Activated CD8-positive, alpha-beta memory T cell treated with anti-CD3 and anti-CD28 coated beads, Interleukin-2, amount 10 ng/mL, durations not matched to agents 7 days and 5 days (primary cell): Measurements from ENCODE around the gene PRR33. TPM values are rescaled to one million over a fixed set of nuclear protein-coding genes. Genes with fewer than 3 reads are reported as not detected.

Experiments
- ATAC-seq: fragments of 150-1000 bp; cut with Tn5 transposase; one replicate; pipeline ENCODE4 v1.10.0; 2021; ENCODE audit warnings: moderate library complexity
- CTCF ChIA-PET: fragments of 350-600 bp; sonication (Branson Sonifier 250); formaldehyde crosslinking; loops from one replicate; lab custom pipeline; 2021; ENCODE audit warnings: antibody characterized with exemption; lab: Charles Lee
- DNase-seq: peaks from one replicate; pipeline ENCODE4 v3.0.0-alpha.2; 2020
- H3K27ac Mint-ChIP-seq: one replicate; pipeline ENCODE4 v1.8.0; 2021; ENCODE audit warnings: mild to moderate bottlenecking, mixed read lengths
- H3K27me3 Mint-ChIP-seq: one replicate; pipeline ENCODE4 v1.8.0; 2021; ENCODE audit warnings: mixed read lengths
- H3K36me3 Mint-ChIP-seq: one replicate; pipeline ENCODE4 v1.8.0; 2021; ENCODE audit warnings: mild to moderate bottlenecking, mixed read lengths
- H3K4me1 Mint-ChIP-seq: one replicate; pipeline ENCODE4 v1.8.0; 2021; ENCODE audit warnings: mixed read lengths
- H3K4me3 Mint-ChIP-seq: one replicate; pipeline ENCODE4 v1.8.0; 2021; ENCODE audit warnings: mild to moderate bottlenecking, moderate library complexity, mixed read lengths
- H3K9me3 Mint-ChIP-seq: one replicate; pipeline ENCODE4 v1.8.0; 2022; ENCODE audit warnings: low read depth, mixed read lengths
- total RNA-seq, 2 experiments: library from RNA; stranded (reverse); gene quantifications; one replicate each; pipeline ENCODE4 v1.2.3, GENCODE V29; 2021

The PRR33 gene
- total RNA-seq, 2 experiments from 2014 or later, result not detected

DNA sequence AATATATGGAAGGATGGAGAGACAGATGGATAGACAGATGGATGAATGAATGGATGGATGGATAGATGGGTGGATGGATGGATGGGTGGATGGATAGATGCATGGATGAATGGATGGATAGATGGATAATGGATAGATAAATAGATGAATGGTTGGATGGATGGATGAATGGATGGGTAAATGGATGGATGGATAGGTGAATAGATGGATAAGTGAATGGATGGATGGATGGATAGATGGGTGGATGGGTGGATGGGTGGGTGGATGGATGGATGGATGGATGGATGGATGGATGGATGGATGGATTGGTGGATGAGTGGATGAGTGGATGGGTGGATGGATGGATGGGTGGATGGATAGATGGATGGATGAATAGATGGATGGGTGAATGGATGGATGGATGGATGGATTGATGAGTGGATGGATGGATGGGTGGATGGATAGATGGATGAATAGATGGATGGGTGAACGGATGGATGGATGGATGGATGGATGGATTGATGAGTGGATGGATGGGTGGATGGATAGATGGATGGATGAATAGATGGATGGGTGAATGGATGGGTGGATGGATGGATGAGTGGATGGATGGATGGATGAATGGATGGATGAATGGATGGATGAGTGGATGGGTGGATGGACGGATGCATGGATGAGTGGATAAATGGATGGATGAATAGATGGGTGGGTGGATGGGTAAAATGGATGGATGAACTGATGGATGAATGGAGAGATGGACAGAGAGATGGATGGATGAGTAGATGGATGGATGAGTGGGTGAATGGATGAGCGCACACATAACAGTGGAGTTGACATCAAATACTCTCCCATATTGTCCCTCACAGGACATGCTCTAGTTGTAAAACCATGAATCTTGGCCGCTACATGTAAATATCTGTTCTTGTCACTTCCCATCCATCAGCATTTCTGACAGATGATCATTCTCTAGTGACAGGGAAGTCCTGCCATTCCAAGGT is 30.0 kb downstream of the PRR33 start:
- ATAC-seq (no peak), DNase-seq (no peak)
- Mint-ChIP-seq H3K9me3 (no peaks in the 10 kb centered on the region), H3K4me1 (peaks cover 4% of the 10 kb centered on the region), H3K27me3 (no peaks in the 10 kb centered on the region), H3K36me3 (peaks cover 9% of the 10 kb centered on the region), H3K4me3 (no peak overlapping the region), H3K27ac (no peak overlapping the region)
- CTCF ChIA-PET, result interaction anchor here (1.0 to 1.2 kb wide), 2 partner anchors 21 to 168 kb away, joined by 3 to 7 read pairs; no protein-coding TSS in a partner anchor

DNA sequence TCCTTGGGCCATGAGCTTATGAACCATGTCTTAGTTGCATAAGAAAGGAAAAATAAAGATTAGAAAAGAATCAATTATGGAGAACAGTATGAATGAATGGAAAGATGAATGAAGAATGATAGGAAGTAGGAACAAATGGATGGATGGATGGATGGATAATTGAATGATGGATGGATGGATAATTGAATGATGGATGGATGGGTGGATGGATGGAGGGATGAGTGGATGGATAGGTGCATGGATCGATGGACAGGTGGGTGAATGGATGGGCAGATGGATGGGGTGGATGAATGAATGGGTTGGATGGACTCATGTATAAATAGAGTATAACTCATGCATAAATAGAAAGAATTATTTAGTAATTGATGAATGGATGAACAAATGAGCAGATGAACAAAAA is 31.6 kb downstream of the PRR33 start:
- peaks cover 15% of the 10 kb centered on the region for H3K4me1 Mint-ChIP-seq
- no peak overlapping the region for H3K4me3 Mint-ChIP-seq
- DNase-seq, result no peak
- no peak for ATAC-seq
- H3K9me3 Mint-ChIP-seq, result no peaks in the 10 kb centered on the region
- H3K36me3 Mint-ChIP-seq, result peaks cover 6% of the 10 kb centered on the region
- CTCF ChIA-PET, result interaction anchor here (1.0 to 2.3 kb wide), 2 partner anchors 22 to 166 kb away, joined by 3 to 7 read pairs; no protein-coding TSS in a partner anchor
- no peaks in the 10 kb centered on the region for H3K27me3 Mint-ChIP-seq
- H3K27ac Mint-ChIP-seq, result no peak overlapping the region

DNA sequence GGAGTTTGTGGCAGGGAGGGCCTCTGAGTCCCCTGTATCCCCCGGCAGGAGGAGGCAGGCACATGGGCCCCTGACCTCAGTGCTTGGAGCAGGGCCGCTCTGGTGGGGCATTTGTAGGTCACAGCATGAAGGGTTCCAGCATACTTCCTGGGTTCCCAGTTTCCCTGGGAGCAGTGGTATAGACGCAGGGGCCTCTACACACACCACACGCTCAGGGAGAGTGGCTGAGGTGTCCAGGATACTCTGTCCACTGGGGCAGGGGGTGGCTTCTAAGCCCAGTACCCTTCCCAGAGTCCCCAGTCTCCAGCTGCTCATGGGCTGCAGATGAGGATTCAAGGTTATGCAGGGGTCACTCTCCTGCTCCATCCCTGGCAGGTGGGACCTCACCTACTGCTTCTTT is 32.7 kb downstream of the PRR33 start:
- DNase-seq (no peak), ATAC-seq (no peak)
- Mint-ChIP-seq H3K27me3 (no peaks in the 10 kb centered on the region), H3K4me3 (no peak overlapping the region), H3K4me1 (peaks cover 18% of the 10 kb centered on the region), H3K36me3 (peaks cover 10% of the 10 kb centered on the region), H3K27ac (no peak overlapping the region), H3K9me3 (no peaks in the 10 kb centered on the region)
- CTCF ChIA-PET, result interaction anchor here (2.3 kb wide), 1 partner anchor 23 kb away, joined by 7 read pairs; no protein-coding TSS in a partner anchor

DNA sequence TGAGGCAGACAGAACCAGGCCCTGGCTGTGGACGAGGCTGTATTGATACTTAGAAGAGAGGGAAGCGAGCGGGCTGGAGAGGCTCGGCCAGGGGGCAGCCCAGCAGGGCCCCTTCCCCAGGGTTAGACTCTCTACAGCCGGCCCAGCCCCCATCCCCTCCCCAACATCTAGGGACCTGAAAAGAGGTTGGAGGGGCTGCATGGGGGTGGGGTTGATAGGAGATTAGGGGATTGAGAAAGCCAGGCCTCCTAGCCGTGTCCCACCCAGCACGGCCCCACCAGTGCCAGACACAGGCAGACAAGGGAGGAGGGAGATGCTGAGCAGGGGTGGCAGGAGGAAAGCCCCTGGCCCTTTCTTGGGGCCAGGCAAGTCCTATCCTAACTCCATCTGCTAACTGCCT is 33.1 kb downstream of the PRR33 start:
- Mint-ChIP-seq H3K4me1 (peaks cover 18% of the 10 kb centered on the region), H3K27ac (no peak overlapping the region), H3K27me3 (no peaks in the 10 kb centered on the region), H3K9me3 (no peaks in the 10 kb centered on the region), H3K4me3 (no peak overlapping the region), H3K36me3 (peaks cover 14% of the 10 kb centered on the region)
- CTCF ChIA-PET, result interaction anchor here (1.1 to 2.3 kb wide), 2 partner anchors 24 to 142 kb away, joined by 3 to 7 read pairs; no protein-coding TSS in a partner anchor
- ATAC-seq (no peak), DNase-seq (no peak)

DNA sequence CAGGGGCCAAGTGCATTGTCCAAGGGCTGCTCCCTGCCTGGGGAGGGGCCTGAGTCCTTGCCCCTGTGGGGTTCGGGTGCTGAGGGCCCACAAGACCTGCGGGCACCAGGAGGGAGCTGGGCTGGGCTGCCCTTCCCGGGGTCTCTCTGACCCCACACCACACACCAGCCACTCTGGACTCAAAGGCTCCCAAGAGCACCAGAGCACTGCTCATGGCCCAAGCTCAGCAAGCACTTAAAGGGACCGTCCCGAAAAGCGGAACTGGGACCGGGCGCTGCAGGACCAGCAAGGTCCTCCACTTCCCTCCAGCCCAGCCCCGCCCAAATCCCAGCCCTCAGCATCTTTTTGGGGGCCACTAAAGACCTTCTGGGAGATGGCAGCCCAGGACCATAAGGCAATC is 33.5 kb downstream of the PRR33 start:
- Mint-ChIP-seq H3K36me3 (peaks cover 17% of the 10 kb centered on the region), H3K27ac (no peak overlapping the region), H3K27me3 (no peaks in the 10 kb centered on the region), H3K9me3 (no peaks in the 10 kb centered on the region), H3K4me1 (peaks cover 18% of the 10 kb centered on the region), H3K4me3 (no peak overlapping the region)
- no peak for DNase-seq
- CTCF ChIA-PET, result interaction anchor here (0.8 to 1.1 kb wide), 3 partner anchors 24 to 143 kb away, joined by 3 to 5 read pairs (median 4); no protein-coding TSS in a partner anchor
- no peak for ATAC-seq

DNA sequence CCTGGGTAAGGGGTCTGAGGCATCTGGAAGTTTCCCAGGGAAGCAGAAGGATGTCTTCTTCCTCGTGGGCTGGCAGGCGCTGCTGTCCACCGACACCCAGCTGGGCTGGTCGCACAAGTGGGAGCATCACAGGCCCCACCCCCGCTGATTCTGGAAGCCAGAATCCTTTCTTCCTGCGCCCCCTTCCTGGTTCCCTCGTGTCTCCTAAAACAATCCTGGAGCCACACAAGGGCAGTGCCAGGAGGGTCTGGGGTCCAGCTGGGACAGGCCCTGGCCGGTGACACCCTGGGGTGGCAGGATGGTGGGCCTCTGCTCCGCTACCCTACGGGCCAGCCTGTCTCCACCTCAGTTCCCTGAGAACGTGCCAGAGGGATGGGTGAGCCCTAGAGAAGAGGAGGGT is 34.6 kb downstream of the PRR33 start:
- ATAC-seq, result no peak
- no peak overlapping the region for H3K4me3 Mint-ChIP-seq
- CTCF ChIA-PET, result interaction anchor here (0.8 to 6.9 kb wide), 4 partner anchors 20 to 163 kb away, joined by 3 to 69 read pairs (median 4); no protein-coding TSS in a partner anchor

DNA sequence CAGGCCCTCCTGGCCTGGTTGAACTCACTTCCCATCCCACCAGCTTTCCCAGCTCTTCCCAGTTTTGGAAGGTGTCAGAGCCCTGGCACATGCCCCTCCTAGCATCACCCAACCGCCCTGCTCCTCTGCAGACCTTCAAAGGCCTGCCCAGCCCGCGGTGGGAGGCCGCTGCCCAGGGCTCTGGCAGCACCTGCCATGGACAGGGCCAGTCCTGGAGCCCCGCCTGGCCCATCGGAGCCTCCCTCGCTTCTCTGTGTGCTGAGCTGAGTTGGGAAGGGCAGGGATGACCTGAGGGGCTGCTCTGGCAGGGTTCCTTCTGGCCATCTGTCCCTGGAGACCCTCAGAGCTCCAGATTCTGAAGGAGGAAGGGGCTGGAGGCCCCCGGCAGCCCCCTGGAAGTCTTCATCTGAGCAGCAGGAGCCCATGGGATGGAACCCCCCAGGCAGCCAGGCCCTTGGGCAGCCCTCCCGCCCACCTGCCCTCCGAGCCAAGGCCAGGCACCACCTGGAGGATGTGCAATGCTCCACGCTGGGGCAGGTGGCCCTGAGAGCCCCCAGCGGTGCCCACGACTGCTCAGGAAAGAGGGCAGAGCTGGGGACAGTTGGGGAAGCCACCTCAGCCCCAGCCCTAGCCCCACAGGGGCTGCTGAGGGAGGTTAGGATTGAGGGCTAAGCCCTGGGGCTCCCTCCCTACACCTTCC is 35.2 kb downstream of the PRR33 start:
- Mint-ChIP-seq H3K27me3 (no peaks in the 10 kb centered on the region), H3K36me3 (peaks cover 19% of the 10 kb centered on the region), H3K4me1 (peaks cover 30% of the 10 kb centered on the region), H3K4me3 (no peak overlapping the region), H3K9me3 (no peaks in the 10 kb centered on the region), H3K27ac (peak overlapping the region; percentile 59)
- CTCF ChIA-PET, result interaction anchor here (1.4 to 6.9 kb wide), 3 partner anchors 26 to 162 kb away, joined by 5 to 69 read pairs (median 6); no protein-coding TSS in a partner anchor
- no peak for ATAC-seq
- no peak for DNase-seq

More for the DNA sequence above, 34.6 kb downstream of the PRR33 start:
- Mint-ChIP-seq H3K27ac (no peak overlapping the region), H3K27me3 (no peaks in the 10 kb centered on the region), H3K4me1 (peaks cover 24% of the 10 kb centered on the region), H3K9me3 (no peaks in the 10 kb centered on the region), H3K36me3 (peaks cover 19% of the 10 kb centered on the region)
- no peak for DNase-seq

DNA sequence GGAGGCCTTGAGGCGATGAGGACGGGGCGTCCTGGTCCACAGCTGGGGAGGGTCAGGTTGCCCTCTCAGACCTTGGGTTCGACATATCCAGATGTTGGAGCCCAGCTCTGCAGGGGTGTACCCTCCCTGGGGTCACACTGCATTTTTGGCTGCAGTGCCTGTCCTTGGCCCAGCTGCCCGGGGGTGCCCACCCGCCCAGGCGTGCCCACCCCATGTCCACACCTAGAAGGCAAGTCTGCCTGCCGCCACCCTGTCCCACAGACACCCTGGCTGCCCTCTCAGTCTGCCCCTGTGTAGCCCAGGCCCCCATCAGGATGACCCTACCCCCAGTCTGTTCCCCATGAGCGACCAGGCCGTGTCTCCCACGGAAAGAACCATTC is 35.8 kb downstream of the PRR33 start:
- no peaks in the 10 kb centered on the region for H3K9me3 Mint-ChIP-seq
- CTCF ChIA-PET, result interaction anchor here (1.4 to 6.9 kb wide), 2 partner anchors 26 to 92 kb away, joined by 6 to 69 read pairs; no protein-coding TSS in a partner anchor
- H3K4me1 Mint-ChIP-seq, result peaks cover 36% of the 10 kb centered on the region
- DNase-seq (no peak), ATAC-seq (no peak)
- no peaks in the 10 kb centered on the region for H3K27me3 Mint-ChIP-seq
- peaks cover 19% of the 10 kb centered on the region for H3K36me3 Mint-ChIP-seq
- peak overlapping the region; percentile 59 for H3K27ac Mint-ChIP-seq
- no peak overlapping the region for H3K4me3 Mint-ChIP-seq

DNA sequence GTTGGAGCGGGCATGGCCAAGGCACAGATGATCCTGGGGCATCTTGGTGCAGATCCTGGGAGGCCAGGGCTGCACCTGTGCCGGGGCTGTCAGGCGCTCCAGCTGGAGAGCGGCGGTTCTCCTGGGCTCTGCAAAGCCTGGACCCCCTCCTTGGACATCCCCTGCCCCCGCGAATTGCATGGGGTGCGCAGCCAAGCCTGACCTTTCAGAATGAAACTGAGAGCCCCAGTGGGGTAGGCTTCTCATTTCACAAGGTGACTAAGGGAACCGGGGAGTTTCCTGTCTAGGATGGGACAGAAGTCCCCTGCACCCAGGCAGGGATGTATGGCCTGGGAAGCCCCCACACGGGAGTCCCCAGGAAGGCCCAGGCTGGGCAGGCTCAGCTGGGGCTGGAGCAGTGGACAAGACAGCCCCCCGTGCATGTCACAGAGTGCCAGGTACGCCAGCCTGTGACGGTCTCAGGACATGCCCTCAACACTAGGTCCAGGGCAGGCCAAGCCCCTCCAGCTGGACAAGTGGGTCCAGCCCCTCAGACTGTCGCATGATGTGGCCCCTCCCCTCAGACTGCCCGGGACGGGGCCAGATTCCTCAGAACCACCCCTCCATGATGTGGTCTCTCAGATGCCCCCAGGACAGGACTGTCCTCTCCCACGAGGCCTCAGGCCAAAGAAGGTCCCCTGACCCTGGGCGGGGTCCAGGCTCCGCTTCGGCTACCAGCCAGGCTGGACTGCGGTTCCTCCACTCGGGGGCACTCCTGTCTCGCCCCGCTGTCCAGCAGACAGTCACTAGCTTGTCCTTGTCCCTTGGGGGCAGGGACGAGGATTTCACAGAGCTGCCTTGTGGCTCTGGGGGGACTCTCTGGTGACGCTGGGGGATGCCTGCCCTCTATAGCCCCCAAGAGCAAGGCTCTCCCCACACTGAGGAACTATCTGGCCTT is 36.5 kb downstream of the PRR33 start:
- Mint-ChIP-seq H3K36me3 (peaks cover 19% of the 10 kb centered on the region), H3K4me3 (peak overlapping the region; percentile 99), H3K27me3 (no peaks in the 10 kb centered on the region), H3K27ac (peak overlapping the region; percentile 28), H3K4me1 (peaks cover 43% of the 10 kb centered on the region), H3K9me3 (no peaks in the 10 kb centered on the region)
- DNase-seq (peak; percentile 71), ATAC-seq (no peak)
- CTCF ChIA-PET, result interaction anchor here (1.3 to 6.9 kb wide), 8 partner anchors 24 to 296 kb away, joined by 3 to 69 read pairs (median 6); no protein-coding TSS in a partner anchor

DNA sequence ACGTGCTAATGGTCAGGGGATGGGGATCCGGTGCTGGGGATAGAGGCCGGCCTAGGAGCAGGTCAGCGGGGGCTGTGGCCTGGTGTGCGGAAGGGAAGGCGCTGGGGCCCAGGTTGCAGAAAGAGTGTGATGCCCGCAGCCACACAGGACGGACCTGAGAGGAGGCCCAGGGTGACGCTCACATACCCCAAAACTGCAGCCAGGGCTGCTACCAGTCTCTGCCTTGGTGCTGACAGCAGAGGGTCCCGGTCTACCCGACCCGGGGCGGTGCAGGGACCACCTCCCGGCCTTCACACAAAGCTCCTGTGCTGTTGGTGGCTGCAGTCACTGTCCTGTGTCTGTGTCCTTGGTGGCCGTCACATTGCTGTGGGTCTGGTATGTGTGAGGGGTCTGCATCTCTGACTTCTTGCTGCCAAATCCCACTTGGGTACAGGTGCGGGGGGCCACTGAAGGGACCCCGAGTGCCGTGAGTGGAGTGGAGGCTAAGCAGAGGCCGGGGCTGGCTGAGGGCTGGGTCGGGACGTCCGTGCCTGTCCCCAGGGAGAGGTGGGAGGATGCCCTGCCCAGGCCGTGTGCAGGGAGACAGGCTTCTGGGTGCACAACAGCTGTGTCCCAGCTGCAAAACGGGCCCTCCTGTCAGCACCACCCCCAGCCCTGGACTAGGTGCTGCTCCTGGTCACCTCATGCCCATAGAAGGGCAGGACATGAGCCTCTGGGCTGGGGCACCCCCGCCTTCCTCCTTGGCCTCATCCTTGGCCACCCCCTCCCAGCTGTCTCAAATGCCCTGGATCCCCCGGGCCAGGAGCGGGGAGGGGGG is 37.4 kb downstream of the PRR33 start:
- ATAC-seq, result no peak
- no peaks in the 10 kb centered on the region for H3K27me3 Mint-ChIP-seq
- H3K4me3 Mint-ChIP-seq, result peak overlapping the region; percentile 99
- DNase-seq, result no peak
- H3K27ac Mint-ChIP-seq, result peak overlapping the region; percentile 99
- no peaks in the 10 kb centered on the region for H3K9me3 Mint-ChIP-seq
- peaks cover 17% of the 10 kb centered on the region for H3K36me3 Mint-ChIP-seq
- peaks cover 51% of the 10 kb centered on the region for H3K4me1 Mint-ChIP-seq
- CTCF ChIA-PET, result interaction anchor here (1.2 to 6.9 kb wide), 11 partner anchors 19 to 297 kb away, joined by 3 to 69 read pairs (median 4); no protein-coding TSS in a partner anchor

DNA sequence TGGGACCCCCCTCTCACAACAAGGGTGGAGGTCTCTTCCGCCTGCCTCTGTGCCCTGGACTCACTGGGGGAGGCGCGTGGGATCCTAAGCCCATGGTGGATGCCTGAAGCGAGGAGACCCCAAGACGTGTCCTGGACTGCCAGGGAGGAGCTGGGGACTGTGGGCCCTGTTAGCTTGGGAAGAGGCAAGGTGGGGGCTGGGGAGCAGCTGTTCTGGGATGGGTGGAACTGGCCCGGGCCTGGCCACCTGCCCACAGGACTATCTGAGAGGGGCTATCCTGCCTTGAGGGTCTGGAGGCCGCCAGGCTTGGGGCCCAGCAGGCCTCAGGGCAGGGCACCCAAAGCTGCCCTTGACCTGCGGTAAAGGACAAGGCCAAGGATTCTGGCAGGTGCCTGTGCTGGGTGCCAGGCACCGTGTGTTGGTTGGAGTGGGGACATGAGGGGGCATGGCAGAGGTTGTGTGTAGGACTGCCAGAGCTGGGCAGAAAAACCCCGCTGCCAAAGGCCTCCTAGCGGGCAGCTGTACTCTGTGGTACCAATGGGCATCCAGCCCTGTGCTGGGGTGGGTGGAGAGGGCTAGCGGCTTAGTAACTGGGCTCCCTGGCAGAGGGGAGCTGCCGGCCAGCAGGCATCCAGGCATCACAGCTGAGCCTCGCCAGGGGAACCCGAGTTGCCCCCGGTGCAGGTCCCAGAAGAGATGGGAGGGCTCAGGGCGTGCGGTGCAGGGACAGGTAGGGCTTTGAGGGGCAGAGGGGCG is 38.1 kb downstream of the PRR33 start:
- no peaks in the 10 kb centered on the region for H3K9me3 Mint-ChIP-seq
- H3K4me1 Mint-ChIP-seq, result peaks cover 55% of the 10 kb centered on the region
- CTCF ChIA-PET, result interaction anchor here (0.7 to 6.9 kb wide), 13 partner anchors 14 to 449 kb away, joined by 3 to 69 read pairs (median 4); partner anchors contain the start of gene TNNI2
- no peak for DNase-seq
- H3K27ac Mint-ChIP-seq, result peak overlapping the region; percentile 99
- H3K27me3 Mint-ChIP-seq, result no peaks in the 10 kb centered on the region
- peaks cover 16% of the 10 kb centered on the region for H3K36me3 Mint-ChIP-seq
- ATAC-seq, result peak; percentile 1
- peak overlapping the region; percentile 99 for H3K4me3 Mint-ChIP-seq
